SKM-1 treated with dmso at 0.1 percent for 144 hours (cell line): ENCODE measurements around the gene SLC31A2.
"Not testable (repeated sequence)": the region's sequence is repeated elsewhere in the genome, so short reads cannot be mapped to it uniquely, and the experiment has no call there.

Experiments
- DNase-seq: peaks from one replicate; lab custom pipeline; 2025; ENCODE audit not compliant: unreplicated experiment; lab: John Stamatoyannopoulos, UW

The SLC31A2 gene

DNA sequence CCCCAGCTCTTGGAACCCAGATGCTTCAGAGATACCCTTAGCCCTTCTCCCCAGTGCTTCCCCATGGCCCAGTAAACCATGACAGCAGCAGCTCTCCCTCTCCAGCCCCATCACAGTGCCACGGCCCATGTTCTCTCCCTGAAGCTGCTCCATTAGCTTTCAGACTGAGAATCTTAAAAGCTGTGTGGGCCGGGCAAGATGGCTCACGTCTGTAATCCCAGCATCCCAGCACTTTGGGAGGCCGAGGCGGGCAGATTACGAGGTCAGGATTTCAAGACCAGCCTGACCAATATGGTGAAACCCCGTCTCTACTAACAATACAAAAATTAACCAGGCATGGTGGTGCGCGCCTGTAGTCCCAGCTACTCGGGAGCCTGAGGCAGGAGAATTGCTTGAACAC lies 1.2 kb upstream of the SLC31A2 start:
- not testable (repeated sequence) for DNase-seq

DNA sequence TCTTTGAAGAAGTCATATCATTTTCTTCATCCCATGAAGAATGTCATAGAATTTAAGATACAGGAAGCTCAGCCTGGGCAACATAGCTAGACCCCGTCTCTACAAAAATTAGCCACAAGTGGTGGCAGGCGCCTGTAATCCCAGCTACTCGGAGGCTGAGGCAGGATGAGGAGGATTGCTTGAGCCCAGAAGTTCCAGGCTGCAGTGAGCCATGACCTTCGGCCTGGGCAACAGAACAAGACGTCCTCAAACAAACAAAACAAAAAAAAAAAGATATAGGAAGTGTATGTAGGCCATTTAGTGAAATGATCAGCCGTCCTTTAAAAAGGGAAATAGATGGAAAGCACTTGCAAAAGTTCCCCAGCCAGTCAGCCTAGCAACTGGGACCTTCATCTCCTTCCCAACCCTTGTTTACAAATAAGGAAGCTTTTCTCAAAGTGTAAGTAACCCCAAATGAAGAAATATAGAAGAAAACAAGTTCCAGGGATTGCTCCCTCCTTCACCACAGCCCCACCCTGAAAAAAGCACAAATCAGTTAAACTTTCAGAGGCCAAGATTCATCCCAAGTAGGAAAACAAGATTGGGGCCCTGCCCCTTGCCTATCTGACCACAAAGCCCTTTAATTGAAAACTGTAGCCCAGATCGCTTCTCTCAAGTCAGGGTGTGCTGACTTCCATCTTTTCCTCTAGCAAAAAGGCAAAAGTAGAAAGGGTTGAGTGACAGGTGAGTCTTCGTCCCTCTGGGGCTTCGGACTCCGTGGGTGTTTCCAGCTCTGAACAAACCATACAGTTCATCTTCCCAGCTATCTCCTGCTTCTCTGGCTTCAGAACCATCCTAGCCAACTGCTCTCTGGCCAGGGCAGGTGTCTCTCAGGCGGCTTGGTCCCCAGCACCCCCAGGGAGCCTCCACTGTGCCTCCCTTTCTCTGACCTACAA lies 1.2 kb downstream of the SLC31A2 start:
- peak; percentile 22 for DNase-seq

DNA sequence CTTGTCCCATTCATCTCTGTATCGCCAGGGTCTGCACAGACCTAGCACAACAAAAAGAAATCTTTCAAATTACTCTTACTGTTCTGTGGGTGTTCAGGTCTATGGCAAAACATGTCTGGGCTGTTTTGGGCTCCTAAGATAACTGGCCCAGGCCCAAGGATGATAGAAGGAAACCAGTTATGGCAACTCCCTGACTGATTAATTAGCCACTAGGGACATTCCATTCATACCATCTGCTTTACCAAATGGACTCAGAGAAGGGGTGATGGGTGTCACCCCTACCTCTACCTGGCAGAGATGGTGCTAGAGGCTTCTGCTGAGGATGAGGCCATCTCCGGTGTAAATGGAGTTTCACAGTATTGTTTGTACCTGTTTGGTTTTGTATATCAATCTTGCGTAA lies 1.9 kb downstream of the SLC31A2 start:
- no peak for DNase-seq

DNA sequence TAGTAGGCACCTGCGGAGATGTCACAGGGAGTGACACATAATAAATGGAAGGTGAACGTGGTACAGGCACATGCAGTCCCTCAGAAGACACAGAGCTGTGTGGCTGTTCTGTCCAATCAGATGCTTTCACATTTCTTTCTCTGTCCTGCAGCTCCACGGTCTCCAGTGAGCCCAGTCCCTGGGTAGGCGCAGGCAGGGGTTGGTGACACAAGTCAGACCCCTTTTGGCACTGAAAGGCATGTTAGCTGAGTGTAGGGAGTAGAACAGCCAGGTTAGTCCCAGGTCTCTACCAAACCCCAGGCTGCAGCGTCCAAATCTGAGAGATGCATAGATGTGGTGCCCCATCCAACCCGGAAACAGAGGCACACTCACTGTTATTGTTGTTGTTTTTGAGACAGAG lies 2.8 kb downstream of the SLC31A2 start:
- DNase-seq, result no peak

DNA sequence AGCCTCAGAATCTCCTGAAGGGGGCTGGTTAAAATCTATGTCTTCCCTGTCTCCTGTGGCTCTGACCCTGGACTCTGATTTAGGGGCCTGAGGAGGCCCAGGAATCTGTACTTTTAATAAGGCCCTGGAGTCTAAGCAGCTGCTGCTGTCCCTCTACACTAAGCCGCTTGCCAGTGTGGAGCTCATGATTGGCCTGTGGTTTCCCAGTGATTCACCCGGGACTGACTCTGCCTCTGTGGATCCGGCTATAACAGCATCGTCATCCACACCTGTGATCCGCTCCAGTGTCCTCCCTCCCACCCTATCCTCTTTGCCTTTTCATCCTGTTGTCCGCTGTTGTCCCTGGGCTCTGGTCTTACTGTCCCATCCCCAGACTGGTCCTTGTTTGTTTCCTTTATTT lies 3.7 kb downstream of the SLC31A2 start:
- no peak for DNase-seq

DNA sequence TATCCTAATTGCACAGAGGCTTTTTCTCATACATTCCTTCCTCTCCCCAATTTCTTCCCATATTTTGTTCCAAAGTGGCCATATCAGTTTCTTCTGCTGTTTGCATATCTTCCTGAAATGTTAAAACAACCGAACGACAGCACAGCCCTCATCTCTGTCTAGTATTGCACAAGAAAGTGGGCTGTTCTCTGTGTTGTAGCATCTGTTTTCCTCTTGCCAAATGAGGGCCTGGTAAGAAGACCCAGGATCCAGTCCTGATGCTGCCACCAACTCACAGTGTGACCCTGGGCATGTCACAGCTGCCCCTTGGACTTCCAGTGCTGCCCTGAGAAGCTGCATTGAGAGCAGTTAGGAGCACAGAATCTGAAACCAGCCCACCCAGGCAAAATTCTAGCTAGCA lies 4.1 kb downstream of the SLC31A2 start:
- no peak for DNase-seq

DNA sequence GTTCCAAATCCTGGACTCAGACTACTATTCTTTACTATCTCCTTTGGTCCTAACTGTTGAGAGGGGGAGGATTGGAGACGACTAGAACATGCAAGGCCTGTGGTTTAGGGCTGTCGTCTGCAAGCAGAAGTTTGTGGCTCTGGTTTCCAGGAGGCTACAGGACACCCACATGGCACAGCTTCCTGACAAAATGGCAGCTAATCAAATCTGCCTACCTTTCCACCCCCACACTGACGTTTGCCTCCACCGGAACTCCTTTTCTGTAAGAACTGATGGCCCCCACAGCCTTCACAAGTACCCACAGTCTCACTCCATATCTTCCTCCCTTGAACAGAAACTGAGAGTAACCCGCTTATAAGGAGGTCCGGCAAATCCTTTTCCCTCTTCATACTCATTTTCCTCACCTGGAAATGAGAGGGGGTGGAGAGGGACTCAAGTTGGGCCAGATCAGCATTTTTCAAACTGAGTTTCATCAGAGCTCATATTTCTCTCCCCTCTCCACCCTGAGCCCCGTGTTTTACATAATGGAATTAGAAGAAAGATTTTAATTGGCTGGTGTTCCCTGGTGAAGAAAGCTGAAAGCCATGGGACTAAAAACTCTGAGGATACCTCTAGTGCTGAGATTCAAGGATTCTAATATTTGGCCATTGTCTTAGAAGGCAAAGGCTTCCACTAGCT lies 5.2 kb downstream of the SLC31A2 start:
- peak; percentile 49 for DNase-seq

DNA sequence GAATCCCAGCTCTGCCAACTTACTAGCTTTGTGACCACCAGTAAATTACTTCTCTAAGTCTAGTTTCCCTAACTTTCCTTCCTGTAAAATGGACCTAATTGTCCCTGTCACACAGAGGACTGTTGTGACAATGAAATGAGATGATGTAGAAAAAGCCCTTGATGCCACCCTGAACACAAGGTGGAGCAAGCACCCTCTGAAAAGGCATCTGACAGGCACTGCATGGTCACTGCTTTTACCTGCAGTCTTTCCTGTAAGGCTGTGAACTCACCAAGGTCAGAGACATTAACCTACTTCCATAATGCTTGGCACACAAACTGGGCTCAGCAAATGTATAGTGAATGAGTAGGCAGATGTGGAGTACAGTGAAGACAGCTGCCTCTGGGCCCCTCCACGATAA lies 6.1 kb downstream of the SLC31A2 start:
- no peak for DNase-seq

DNA sequence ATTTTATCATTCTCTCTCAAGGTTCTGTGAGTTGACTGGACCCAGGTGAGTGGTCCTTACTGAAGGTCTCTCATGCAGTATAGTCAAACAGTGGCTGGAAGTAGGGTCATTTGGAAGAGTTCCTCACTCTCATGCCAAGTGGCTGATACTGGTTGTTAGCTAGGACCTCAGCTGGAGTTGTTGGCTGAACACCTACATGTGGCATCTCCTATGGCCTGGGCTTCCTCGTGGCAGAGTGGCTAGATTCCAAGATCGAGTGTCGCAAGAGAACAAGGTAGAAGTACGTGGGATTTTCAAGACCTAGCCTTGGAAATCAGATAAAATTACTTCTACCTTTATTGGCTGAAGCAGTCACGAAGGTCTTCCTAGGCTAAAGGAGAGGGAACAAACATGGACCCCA lies 7.6 kb downstream of the SLC31A2 start:
- no peak for DNase-seq

DNA sequence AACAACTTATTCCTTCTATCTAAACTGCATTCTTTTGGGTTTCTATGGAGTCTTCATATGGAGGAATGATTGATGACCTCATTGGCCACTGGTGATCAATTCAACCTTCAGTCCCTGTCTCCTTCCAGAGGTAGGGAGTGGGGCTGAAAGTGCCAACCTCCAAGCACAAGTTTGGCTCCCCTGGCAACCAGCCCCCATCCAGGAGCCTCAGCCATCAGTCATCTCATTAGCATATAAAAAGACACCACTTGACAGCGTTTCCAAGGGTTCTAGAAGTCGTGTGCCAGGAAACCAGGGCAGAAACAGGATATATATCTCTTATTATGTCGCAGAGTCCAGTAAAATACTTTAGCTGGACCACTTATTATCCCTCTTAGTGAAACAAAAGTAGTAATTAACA lies 9.8 kb downstream of the SLC31A2 start:
- DNase-seq, result no peak

DNA sequence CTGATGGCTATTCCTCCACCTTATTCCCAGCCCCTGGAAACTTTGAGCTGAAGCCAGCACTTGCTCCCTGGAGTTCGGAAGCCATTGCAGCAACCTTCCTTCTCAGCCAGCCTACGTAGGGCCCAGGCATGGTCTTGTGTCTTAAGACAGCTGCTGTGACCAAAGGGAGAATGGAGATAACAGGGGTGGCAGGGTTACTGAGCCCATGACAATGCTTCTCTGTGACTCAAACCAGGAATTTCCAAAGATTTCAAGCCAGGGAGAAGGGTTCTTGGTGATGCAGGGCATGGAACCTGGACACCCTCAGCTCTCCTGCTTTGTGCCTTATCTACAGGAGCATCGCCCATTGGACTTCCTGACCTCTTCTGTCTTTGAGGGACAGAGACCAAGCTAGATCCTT lies 12.2 kb downstream of the SLC31A2 start:
- DNase-seq, result no peak

DNA sequence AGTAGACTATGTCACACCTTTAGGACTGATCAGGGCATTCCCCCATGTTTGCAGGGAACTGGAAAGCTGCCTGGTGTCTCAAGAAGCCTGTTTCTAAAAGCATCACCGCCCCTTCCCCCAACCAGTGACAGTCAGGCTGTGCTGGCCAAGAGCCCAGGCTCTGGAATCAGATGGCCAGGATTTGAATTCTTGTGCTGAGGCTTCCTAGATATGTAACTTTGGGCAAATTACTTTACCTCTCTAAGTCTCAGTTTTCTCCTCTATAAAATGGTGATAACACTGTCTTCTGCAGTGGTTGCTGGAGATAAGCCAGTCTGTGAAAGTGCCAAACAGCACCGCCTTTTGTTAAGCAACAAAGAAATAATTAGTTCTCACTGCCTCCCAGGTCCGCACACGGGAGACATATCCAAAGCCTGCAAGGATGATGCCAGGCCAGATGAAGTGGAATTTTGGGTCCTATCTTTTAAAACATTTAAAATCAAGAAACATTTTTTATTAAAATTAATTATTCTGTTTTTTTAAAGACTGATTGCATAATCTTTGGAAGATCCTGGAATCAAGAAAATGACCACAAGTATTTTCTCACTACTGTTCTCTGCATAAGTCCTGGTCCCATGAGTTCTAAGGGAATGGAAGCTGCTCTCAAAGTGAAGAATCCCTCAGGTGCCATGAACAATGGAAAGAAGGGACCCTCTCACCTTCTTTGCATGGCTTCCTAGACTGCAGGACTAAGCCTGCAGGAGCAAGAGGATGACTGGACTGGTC lies 13.9 kb downstream of the SLC31A2 start:
- DNase-seq, result no peak

DNA sequence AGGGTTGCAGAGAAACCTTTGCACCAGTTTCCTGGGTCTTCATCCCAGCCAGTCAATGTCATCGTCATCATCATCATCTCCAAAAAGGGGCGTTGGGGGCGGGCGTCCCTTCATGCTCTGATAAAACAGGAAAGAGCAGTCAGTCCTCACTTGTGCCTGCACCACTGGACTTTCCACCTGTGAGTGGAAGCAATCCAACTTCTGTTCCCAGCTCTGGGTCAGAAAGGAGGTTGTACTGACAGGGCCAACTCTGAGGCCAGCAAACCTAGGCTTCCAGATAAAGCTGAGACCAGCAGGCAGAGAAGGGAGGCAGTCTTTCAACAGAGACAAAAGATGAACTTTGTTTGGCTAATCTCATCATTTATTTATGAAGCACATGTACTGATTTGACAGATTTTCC lies 15.2 kb downstream of the SLC31A2 start:
- no peak for DNase-seq

DNA sequence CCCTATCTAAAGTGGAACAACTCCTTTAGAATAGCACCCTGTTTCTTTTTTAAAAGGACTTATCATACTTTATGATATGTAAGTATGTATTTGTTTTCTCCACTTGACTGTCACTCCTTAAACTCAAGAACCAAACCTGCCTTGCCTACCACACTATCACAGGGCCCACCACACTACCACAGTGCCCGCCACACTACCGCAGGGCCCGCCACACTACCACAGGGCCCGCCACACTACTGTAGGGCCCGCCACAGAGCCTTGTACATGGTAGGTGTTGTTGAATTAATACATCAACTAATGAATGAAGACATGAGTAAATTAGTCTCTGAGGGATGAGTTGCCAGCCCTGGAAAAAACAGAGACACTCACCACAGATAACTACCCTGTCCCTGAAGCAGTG lies 18.0 kb downstream of the SLC31A2 start:
- no peak for DNase-seq

DNA sequence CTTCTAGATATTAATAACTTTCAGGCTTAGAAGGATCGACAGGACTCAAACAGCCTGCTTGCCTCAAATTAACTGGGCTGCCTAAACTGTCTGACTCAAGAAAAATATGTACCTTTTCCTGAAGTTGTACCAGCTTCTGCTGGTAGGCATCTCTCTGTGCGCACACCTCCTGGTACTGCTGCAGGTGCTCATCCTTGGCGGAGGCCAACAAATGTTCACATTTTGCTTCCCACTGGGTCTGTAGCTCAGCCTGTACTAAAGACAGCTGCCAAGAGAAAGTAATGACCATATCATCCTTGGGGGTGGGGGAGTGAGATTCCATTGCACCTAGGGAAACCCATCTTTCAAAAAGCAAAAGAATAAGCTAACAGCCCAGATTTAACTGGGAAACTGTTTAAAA lies 22.5 kb downstream of the SLC31A2 start:
- no peak for DNase-seq

DNA sequence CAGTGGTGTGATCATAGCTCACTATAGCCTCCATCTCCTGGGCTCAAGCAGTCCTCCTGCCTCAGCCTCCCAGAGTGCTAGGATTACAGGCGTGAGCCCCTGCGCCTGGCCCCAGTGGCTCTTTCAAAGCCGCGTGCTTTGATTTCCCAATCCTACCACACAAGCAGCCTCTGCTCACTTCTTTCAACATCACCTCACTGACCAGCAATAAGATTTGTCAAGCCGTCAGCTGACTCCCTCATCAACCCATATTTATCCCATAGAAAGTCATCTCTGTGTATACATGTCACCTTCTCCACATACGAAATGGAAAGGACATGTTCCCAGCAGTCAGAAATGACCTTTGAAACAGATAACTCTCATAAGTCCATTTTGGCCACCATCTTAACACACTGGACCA lies 26.0 kb downstream of the SLC31A2 start:
- no peak for DNase-seq

DNA sequence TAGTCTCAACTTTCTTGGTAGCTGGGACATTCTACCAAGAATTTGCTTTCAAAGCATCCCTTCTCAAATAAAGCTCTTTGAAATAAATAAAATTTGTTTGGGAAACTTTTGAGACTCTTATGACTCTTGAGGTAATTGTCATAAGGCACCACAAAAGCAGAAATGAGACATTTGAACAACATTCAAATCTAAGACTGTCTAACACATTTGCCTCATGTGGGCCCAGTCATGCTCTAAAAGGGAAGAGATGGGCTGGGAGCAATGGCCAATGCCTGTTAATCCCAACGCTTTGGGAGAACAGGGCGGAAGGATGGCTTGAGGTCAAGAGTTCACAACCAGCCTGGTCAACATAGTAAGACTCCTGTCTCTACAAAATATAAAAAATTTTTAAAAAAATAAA lies 26.4 kb downstream of the SLC31A2 start:
- DNase-seq, result no peak

DNA sequence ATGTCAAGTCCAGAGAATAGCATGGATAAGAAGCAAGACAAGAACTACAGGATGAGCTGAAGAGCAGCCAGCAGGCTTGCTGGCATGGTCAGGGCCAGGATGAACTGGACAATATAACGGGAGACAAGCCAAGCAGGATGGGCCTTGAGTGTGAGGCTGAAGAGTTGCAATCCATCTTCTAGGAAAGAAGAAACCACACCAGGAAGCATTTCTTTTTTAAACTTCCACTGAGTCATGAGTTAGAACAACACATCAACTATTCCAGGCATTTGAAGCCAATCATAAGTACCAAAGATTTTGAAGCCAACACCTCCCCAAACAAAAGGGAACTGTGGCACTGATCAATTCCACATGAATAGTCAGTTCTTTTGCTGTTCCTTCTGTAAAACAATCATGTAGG lies 27.3 kb downstream of the SLC31A2 start:
- DNase-seq, result no peak

DNA sequence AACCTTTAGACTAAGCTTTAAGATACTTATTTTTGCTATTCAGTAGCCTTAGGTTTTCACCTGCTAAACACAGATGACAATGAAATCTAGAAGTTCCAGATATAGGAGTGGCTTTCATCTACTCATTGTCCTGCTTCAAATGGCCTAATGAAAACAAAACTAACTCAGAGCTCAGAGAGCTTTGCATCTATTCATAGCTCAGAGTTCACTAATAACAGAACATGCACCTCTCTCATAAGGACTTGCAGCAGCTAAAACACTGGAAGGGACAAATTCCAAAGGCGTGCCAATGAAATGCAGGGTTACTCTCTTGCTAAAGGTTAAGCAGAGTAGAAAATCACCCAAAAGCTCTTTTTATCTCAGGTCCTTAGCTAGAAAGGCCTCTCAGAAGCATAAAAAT lies 29.0 kb downstream of the SLC31A2 start:
- DNase-seq, result no peak

DNA sequence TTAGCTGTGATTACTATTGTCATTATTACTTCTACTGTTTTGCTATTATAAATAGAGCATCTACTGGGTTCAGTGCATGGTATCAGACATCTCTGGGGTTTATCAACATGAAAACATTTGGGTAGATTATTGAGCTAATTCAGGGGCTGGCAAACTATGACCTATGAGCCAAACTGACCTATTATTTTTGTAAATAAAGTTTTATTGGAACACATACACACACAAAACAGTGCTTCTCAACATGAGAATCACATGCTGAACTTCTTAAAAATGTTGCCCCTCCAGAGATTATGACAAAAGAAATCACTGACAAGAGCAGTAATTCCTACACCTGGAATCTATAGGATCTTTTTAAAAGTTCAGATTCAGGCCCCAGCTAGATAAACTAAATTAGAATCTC lies 30.4 kb downstream of the SLC31A2 start:
- no peak for DNase-seq

DNA sequence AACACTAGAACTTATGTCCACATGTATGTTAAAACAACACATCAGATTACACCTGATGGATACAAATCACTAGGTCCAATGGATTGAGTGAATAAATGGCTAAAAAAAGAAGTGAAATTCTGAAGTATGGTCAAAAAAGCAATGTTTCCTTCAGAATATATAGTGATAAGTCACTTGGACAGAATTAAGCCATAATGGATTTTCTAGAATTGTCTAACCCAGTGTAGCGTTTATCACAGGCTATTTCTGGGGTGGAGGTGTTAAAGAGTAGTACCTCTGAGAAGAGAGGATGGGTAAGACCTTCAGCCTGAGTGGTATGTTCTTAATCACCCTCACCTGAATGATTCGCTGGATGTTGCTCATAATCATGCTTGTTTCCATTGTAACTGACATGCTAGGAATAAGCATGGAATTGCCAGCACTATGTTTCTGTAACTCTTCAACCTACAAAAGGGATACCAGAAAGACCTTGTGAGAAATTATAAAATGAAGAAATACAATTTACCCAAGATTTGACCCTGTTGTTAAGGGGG lies 33.2 kb downstream of the SLC31A2 start:
- no peak for DNase-seq

DNA sequence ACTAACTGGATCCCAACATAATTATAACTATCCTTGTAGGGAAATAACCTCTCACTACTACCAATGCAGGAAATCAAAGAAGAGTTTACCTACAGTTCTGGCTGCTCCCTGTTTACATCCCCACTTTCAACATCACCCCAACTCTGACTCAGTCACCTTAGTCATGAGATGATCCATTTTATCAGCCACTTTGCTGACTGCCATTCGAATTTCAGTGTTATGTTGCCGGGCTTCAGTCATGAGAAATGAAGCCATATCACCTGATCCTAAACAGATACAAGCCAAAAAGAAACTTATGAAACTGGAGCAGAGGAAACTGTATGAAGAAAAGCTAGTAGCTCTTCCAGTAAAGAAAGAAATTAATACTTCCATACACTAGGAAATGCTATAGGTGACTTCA lies 33.7 kb downstream of the SLC31A2 start:
- no peak for DNase-seq
